ENCODE measurements around the gene LTO1. TPM values are rescaled to one million over a fixed set of nuclear protein-coding genes. Genes with fewer than 3 reads are reported as not detected.

Gene LTO1
- total and polyA plus RNA-seq, 2 of the 13 experiments (the other 11 are each of a cell fraction or from before 2014, with no cell fraction given): 11.8 to 15.0 TPM

GRCh38 chr11:69657911-69658625 lies 17.1 kb downstream of the LTO1 start (continued):
- TF ChIP-seq DZIP1 (CRISPR knock-in tag; IDR thresholded peaks at IDR 0.05) (no peak), SAP130 (CRISPR knock-in tag; IDR thresholded peaks at IDR 0.05; ENCODE audit: low read depth) (peak; percentile 83), FOXP4 (CRISPR knock-in tag; IDR thresholded peaks at IDR 0.05) (peak; percentile 88), MAX (IDR thresholded peaks at IDR 0.05) (peak; percentile 90), ZBTB7B (CRISPR knock-in tag; IDR thresholded peaks at IDR 0.05) (peak; percentile 99), ZNF543 (CRISPR knock-in tag; IDR thresholded peaks at IDR 0.05) (peak; percentile 98), ZNF574 (CRISPR knock-in tag; IDR thresholded peaks at IDR 0.05) (peak; percentile 83), ZNF205 (CRISPR knock-in tag; IDR thresholded peaks at IDR 0.05) (peak; percentile 55; the same call in 1 of the 2 replicates), EP300 (IDR thresholded peaks at IDR 0.05; ENCODE audit: low read depth in 2 of 2, low read length in 2 of 2) (peak; percentile 91), EP300 (CRISPR knock-in tag; IDR thresholded peaks at IDR 0.05; ENCODE audit: borderline replicate concordance) (peak; percentile 90), KDM5B (CRISPR knock-in tag; IDR thresholded peaks at IDR 0.05; ENCODE audit: borderline replicate concordance) (peak; percentile 78), STAG1 (CRISPR knock-in tag; IDR thresholded peaks at IDR 0.05) (peak; percentile 21; the same call in 1 of the 2 replicates), BRCA1 (CRISPR knock-in tag; IDR thresholded peaks at IDR 0.05) (peak; percentile 72; the same call in 1 of the 2 replicates), HOXA9 (CRISPR knock-in tag; IDR thresholded peaks at IDR 0.05; ENCODE audit: borderline replicate concordance) (no peak), ZNF672 (CRISPR knock-in tag; IDR thresholded peaks at IDR 0.05) (no peak), CEBPB (IDR thresholded peaks at IDR 0.05; ENCODE audit: borderline replicate concordance, low read depth, low read length) (peak; percentile 73), ZC3H4 (CRISPR knock-in tag; IDR thresholded peaks at IDR 0.05; ENCODE audit: borderline replicate concordance) (no peak), ZNF740 (CRISPR knock-in tag; IDR thresholded peaks at IDR 0.05) (no peak; the same call in 1 of the 2 replicates), BATF2 (CRISPR knock-in tag; IDR thresholded peaks at IDR 0.05) (peak; percentile 76; the same call in 1 of the 2 replicates), KLF6 (CRISPR knock-in tag; IDR thresholded peaks at IDR 0.05) (peak; percentile 63; the same call in 1 of the 2 replicates)

Measured in HepG2 (cell line).